DOHH2 (cell line): ENCODE data around the gene MLST8.

Experiments used
- H3F3A ChIP-seq: fragments of 200-600 bp; sonication (generic), shearing (Covaris generic); 2 replicates; pipeline ENCODE4 v1.6.0; 2016; ENCODE audit warnings: antibody characterized with exemption, mild to moderate bottlenecking; ENCODE audit not compliant: control insufficient read depth, insufficient read depth
- H3K27ac ChIP-seq: fragments of 200-600 bp; sonication (generic); 2 replicates; pipeline ENCODE4 v1.5.1; 2014; ENCODE audit warnings: low read depth, mild to moderate bottlenecking, low read length, moderate library complexity
- H3K27me3 ChIP-seq: fragments of 200-600 bp; sonication (generic); 2 replicates; pipeline ENCODE4 v1.6.1; 2014; ENCODE audit warnings: mild to moderate bottlenecking, low read length, mixed read lengths; ENCODE audit not compliant: control insufficient read depth
- H3K36me3 ChIP-seq: fragments of 200-600 bp; sonication (generic); 2 replicates; pipeline ENCODE4 v1.6.1; 2014; ENCODE audit warnings: mild to moderate bottlenecking, low read length, moderate library complexity, mixed read lengths; ENCODE audit not compliant: control insufficient read depth
- H3K4me1 ChIP-seq: fragments of 200-600 bp; sonication (generic); 2 replicates; pipeline ENCODE4 v1.6.1; 2014; ENCODE audit warnings: mild to moderate bottlenecking, low read length, mixed read lengths; ENCODE audit not compliant: control insufficient read depth
- H3K4me2 ChIP-seq: fragments of 200-600 bp; sonication (generic); 2 replicates; pipeline ENCODE4 v1.6.0; 2014; ENCODE audit warnings: mild to moderate bottlenecking, low read length, moderate library complexity
- H3K4me3 ChIP-seq: fragments of 200-600 bp; sonication (generic); 2 replicates; pipeline ENCODE4 v1.5.1; 2014; ENCODE audit warnings: mild to moderate bottlenecking, low read length, mixed read lengths
- H3K79me2 ChIP-seq: fragments of 200-600 bp; sonication (generic); 2 replicates; pipeline ENCODE4 v1.6.1; 2014; ENCODE audit warnings: mild to moderate bottlenecking, low read length, mixed read lengths; ENCODE audit not compliant: control insufficient read depth
- H3K9me2 ChIP-seq: fragments of 200-600 bp; sonication (generic); replicated peaks from 2 replicates; pipeline ENCODE4 v1.6.1; 2014; ENCODE audit warnings: mild to moderate bottlenecking, low read length, mixed read lengths; ENCODE audit not compliant: control insufficient read depth
- H3K9me3 ChIP-seq: fragments of 200-600 bp; sonication (generic); 2 replicates; pipeline ENCODE4 v1.6.1; 2014; ENCODE audit warnings: antibody characterized with exemption, low read length, mixed read lengths; ENCODE audit not compliant: control insufficient read depth, insufficient read depth
- H4K20me1 ChIP-seq: fragments of 200-600 bp; sonication (generic); 2 replicates; pipeline ENCODE4 v1.6.0; 2014; ENCODE audit warnings: low read depth, mild to moderate bottlenecking, antibody characterized with exemption, low read length, moderate library complexity; ENCODE audit not compliant: control insufficient read depth, insufficient read depth
- EZH2phosphoT487 ChIP-seq: fragments of 200-600 bp; sonication (generic); IDR thresholded peaks from 2 replicates; pipeline ENCODE4 v1.6.1; 2017; ENCODE audit warnings: borderline replicate concordance, mild to moderate bottlenecking, antibody characterized with exemption, low read length, moderate library complexity, mixed read lengths
- TF ChIP-seq, protein P1 (sequence below): fragments of 200-600 bp; sonication (generic); IDR thresholded peaks from one replicate; pipeline ENCODE4 v1.5.1; 2014; ENCODE audit warnings: antibody characterized with exemption, mild to moderate bottlenecking, low read depth, low read length; ENCODE audit not compliant: poor library complexity, severe bottlenecking

The MLST8 gene

DNA sequence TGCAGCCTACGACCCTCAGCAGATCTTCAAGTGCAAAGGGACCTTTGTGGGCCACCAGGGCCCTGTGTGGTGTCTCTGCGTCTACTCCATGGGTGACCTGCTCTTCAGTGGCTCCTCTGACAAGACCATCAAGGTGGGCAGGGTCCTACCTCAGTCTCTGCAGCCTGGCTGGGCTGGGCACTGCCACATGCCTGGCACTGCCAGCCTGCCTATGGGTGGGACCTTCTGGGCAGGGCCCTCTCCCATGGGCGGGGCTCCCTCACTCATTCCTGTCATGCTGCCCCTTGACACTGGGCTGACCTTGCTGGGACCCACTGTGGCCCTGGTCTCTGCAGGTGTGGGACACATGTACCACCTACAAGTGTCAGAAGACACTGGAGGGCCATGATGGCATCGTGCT is 31.3 kb upstream of the MLST8 start:
- H3K36me3 ChIP-seq = peaks cover 67% of the 10 kb centered on the region
- H4K20me1 ChIP-seq = no peaks in the 10 kb centered on the region
- no peaks in the 10 kb centered on the region for H3K79me2 ChIP-seq
- H3K4me3 ChIP-seq = no peak overlapping the region
- no peaks in the 10 kb centered on the region for H3K27me3 ChIP-seq
- H3K4me2 ChIP-seq = no peak overlapping the region
- H3K9me2 ChIP-seq = no peaks in the 10 kb centered on the region
- no peak overlapping the region for H3K27ac ChIP-seq
- no peaks in the 10 kb centered on the region for H3K4me1 ChIP-seq
- no peaks in the 10 kb centered on the region for H3K9me3 ChIP-seq
- no peaks in the 10 kb centered on the region for H3F3A ChIP-seq
- TF ChIP-seq, protein P1, sequence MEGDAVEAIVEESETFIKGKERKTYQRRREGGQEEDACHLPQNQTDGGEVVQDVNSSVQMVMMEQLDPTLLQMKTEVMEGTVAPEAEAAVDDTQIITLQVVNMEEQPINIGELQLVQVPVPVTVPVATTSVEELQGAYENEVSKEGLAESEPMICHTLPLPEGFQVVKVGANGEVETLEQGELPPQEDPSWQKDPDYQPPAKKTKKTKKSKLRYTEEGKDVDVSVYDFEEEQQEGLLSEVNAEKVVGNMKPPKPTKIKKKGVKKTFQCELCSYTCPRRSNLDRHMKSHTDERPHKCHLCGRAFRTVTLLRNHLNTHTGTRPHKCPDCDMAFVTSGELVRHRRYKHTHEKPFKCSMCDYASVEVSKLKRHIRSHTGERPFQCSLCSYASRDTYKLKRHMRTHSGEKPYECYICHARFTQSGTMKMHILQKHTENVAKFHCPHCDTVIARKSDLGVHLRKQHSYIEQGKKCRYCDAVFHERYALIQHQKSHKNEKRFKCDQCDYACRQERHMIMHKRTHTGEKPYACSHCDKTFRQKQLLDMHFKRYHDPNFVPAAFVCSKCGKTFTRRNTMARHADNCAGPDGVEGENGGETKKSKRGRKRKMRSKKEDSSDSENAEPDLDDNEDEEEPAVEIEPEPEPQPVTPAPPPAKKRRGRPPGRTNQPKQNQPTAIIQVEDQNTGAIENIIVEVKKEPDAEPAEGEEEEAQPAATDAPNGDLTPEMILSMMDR = no peak
- no peak for TF ChIP-seq EZH2phosphoT487

DNA sequence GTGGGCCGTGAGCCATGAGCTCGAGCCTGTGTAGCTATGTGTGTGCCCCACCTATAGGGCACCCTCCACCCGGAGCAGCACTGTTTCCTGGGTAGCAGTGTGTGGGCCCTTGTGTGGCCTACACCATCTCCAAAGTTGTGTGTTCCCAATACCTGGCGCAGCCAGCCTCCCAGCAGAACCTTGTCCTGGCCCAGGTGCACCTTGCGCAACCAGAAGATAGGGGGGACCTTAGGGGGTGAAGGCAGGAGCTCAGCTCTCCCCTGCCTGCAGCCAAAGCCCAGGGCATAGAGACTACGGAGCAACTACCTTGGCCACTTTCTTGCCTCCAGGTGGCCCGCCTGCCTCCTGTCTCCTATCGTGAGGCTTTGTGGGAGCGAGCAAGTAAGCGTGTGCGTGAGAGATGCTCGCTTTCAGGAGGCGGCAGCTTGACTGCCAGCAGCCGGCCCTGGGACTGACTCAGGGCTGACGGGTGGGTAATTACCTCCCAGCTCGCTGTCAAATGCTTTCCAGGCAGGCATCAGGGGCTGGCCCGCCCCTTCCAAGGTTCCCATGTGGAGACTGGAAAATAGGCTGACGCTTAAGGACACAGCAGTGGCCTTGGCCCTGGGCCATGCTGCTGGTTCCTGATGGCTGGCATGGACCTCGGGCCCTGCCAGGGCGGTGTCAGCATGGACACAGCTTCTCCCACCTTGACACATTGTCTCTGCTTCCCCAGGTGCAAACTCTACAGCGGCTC is 30.7 kb upstream of the MLST8 start:
- TF ChIP-seq EZH2phosphoT487 = no peak
- TF ChIP-seq, protein P1 = no peak

DNA sequence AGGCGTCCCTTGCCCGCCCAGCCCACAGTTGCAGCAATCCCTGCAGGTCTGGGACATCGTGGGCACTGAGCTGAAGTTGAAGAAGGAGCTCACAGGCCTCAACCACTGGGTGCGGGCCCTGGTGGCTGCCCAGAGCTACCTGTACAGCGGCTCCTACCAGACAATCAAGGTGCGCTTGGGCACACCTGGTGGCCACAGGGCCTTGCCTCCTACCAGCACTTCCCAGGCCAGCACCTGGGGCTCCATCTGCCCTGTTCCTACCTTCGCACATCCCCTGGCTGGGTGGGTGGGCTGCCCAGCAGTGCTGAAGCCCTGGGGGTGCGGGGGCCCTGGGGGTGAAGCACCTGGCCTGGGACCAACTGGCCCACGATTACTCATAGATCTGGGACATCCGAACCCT is 29.8 kb upstream of the MLST8 start:
- TF ChIP-seq EZH2phosphoT487 = no peak
- TF ChIP-seq, protein P1 = no peak

More for the DNA sequence above, 30.7 kb upstream of the MLST8 start:
- H3F3A ChIP-seq = no peaks in the 10 kb centered on the region
- peaks cover 64% of the 10 kb centered on the region for H3K36me3 ChIP-seq
- no peaks in the 10 kb centered on the region for H3K9me2 ChIP-seq
- H3K9me3 ChIP-seq = no peaks in the 10 kb centered on the region
- H4K20me1 ChIP-seq = no peaks in the 10 kb centered on the region
- H3K4me3 ChIP-seq = no peak overlapping the region
- H3K27ac ChIP-seq = no peak overlapping the region
- no peaks in the 10 kb centered on the region for H3K79me2 ChIP-seq
- H3K4me2 ChIP-seq = no peak overlapping the region
- H3K27me3 ChIP-seq = no peaks in the 10 kb centered on the region
- no peaks in the 10 kb centered on the region for H3K4me1 ChIP-seq

More for the DNA sequence above, 29.8 kb upstream of the MLST8 start:
- no peaks in the 10 kb centered on the region for H3K4me1 ChIP-seq
- H3K9me3 ChIP-seq = no peaks in the 10 kb centered on the region
- no peak overlapping the region for H3K4me2 ChIP-seq
- no peaks in the 10 kb centered on the region for H4K20me1 ChIP-seq
- no peaks in the 10 kb centered on the region for H3K79me2 ChIP-seq
- no peaks in the 10 kb centered on the region for H3F3A ChIP-seq
- no peaks in the 10 kb centered on the region for H3K9me2 ChIP-seq
- H3K4me3 ChIP-seq = no peak overlapping the region
- H3K27me3 ChIP-seq = no peaks in the 10 kb centered on the region
- H3K36me3 ChIP-seq = peaks cover 62% of the 10 kb centered on the region
- no peak overlapping the region for H3K27ac ChIP-seq
